MCF 10A (cell line): ENCODE results near the gene LCN12. TPM values are rescaled to one million over a fixed set of nuclear protein-coding genes. Genes with fewer than 3 reads are reported as not detected.

Source experiments
- BruUV-seq: library from RNA; stranded (reverse); fragments of 400-500 nt; replicated peaks from 2 replicates; lab custom pipeline; 2021; lab: Mats Ljungman, UMichigan
- CTCF ChIA-PET: fragments of 300-600 bp; sonication (Branson Sonifier 250); formaldehyde crosslinking; extraction: SDS; loops from one replicate; lab custom pipeline; 2021; ENCODE audit warnings: antibody characterized with exemption, inconsistent platforms; lab: Yijun Ruan, JAX
- POLR2A ChIA-PET: fragments of 300-600, 350-650 bp; sonication (Branson Sonifier 250); formaldehyde crosslinking; extraction: SDS; loops from one replicate; lab custom pipeline; 2020; ENCODE audit warnings: antibody characterized with exemption, inconsistent platforms; lab: Yijun Ruan, JAX
- DNase-seq: peaks from one replicate; pipeline ENCODE4 v3.0.0-alpha.2; 2018; ENCODE audit not compliant: unreplicated experiment
- H3K27ac Mint-ChIP-seq: one replicate; pipeline ENCODE4 v1.8.0; 2022; ENCODE audit warnings: mild to moderate bottlenecking, low read depth, mixed read lengths; ENCODE audit not compliant: unreplicated experiment
- H3K27me3 Mint-ChIP-seq: one replicate; pipeline ENCODE4 v1.8.0; 2022; ENCODE audit warnings: mixed read lengths; ENCODE audit not compliant: insufficient read depth, unreplicated experiment
- H3K36me3 Mint-ChIP-seq: one replicate; pipeline ENCODE4 v1.8.0; 2022; ENCODE audit warnings: mild to moderate bottlenecking, moderate library complexity, mixed read lengths; ENCODE audit not compliant: insufficient read depth, unreplicated experiment
- H3K4me1 Mint-ChIP-seq: one replicate; pipeline ENCODE4 v1.8.0; 2022; ENCODE audit warnings: mixed read lengths; ENCODE audit not compliant: insufficient read depth, unreplicated experiment
- H3K4me3 Mint-ChIP-seq: one replicate; pipeline ENCODE4 v1.8.0; 2022; ENCODE audit warnings: mild to moderate bottlenecking, moderate library complexity, mixed read lengths; ENCODE audit not compliant: unreplicated experiment
- H3K9me3 Mint-ChIP-seq: one replicate; pipeline ENCODE4 v1.8.0; 2022; ENCODE audit warnings: mixed read lengths; ENCODE audit not compliant: unreplicated experiment
- intact Hi-C: fragments of 100-400 bp; cut with micrococcal nuclease; formaldehyde crosslinking; loops from 2 replicates; pipeline ENCODE4 v1.14.1; 2022
- total RNA-seq: library from RNA; stranded (reverse); gene quantifications from 2 replicates; pipeline ENCODE4 v1.2.3, GENCODE V29; 2022
- TF ChIP-seq, protein P1 (sequence below): fragments of 200-600 bp; IDR thresholded peaks from one replicate; pipeline ENCODE4 v1.8.0; 2022; ENCODE audit warnings: antibody characterized with exemption, mild to moderate bottlenecking; ENCODE audit not compliant: unreplicated experiment

Gene LCN12
- total RNA-seq, 1 experiment from 2014 or later = 0.86 TPM

DNA sequence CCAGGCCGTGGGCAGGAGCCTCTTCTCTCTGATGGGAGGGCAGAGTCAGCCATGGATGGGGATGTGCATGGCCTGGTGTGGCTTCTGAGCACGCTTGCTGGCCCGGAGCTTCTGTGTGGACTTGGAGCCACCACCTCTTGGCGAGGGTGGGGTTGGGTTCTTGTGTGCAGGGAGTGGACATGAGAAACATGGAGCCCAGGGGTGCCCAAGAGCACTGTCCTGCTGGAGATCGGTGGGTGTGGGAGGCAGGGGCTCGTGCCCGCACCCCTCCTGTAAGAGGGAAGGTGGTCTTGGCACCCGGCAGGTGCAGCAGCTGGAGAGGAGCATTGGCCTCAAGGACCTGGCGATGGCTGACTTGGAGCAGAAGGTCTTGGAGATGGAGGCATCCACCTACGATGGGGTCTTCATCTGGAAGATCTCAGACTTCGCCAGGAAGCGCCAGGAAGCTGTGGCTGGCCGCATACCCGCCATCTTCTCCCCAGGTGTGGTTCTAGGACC is 31.3 kb upstream of the LCN12 start:
- no TSS peak for BruUV-seq
- H3K27me3 Mint-ChIP-seq = no peaks in the 10 kb centered on the region
- no peak for DNase-seq
- intact Hi-C loops = no loop called here
- POLR2A ChIA-PET = no interaction called here
- H3K4me1 Mint-ChIP-seq = no peaks in the 10 kb centered on the region
- H3K36me3 Mint-ChIP-seq = peaks cover 55% of the 10 kb centered on the region
- no peak overlapping the region for H3K27ac Mint-ChIP-seq
- TF ChIP-seq, protein P1, sequence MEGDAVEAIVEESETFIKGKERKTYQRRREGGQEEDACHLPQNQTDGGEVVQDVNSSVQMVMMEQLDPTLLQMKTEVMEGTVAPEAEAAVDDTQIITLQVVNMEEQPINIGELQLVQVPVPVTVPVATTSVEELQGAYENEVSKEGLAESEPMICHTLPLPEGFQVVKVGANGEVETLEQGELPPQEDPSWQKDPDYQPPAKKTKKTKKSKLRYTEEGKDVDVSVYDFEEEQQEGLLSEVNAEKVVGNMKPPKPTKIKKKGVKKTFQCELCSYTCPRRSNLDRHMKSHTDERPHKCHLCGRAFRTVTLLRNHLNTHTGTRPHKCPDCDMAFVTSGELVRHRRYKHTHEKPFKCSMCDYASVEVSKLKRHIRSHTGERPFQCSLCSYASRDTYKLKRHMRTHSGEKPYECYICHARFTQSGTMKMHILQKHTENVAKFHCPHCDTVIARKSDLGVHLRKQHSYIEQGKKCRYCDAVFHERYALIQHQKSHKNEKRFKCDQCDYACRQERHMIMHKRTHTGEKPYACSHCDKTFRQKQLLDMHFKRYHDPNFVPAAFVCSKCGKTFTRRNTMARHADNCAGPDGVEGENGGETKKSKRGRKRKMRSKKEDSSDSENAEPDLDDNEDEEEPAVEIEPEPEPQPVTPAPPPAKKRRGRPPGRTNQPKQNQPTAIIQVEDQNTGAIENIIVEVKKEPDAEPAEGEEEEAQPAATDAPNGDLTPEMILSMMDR = no peak
- CTCF ChIA-PET = interaction anchor here (0.9 kb wide), 1 partner anchor 114 kb away, joined by 5 read pairs; no protein-coding TSS in a partner anchor
- H3K4me3 Mint-ChIP-seq = no peak overlapping the region
- H3K9me3 Mint-ChIP-seq = no peaks in the 10 kb centered on the region

DNA sequence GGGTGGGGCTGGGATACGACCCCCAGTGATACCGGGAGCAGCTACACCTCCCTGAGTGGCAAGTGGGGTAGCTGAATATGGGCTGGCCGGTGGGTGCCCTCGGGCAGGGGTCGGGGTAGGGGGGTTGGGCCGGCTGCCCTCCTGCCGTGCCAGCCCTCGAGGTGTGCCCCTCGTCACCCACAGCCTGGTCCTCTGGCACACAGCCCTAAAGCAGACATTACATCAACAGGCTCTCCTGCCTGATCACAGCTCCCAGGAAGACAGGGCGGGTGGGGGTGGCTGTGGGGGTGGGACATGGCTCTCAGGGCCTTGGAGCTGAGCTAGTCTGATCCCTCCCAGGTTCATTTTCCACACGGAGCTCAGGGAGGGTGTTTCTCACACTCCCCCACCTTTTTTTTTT is 30.8 kb upstream of the LCN12 start:
- TF ChIP-seq, protein P1 = no peak
- Mint-ChIP-seq H3K27ac (no peak overlapping the region), H3K4me3 (no peak overlapping the region), H3K4me1 (no peaks in the 10 kb centered on the region), H3K27me3 (no peaks in the 10 kb centered on the region), H3K9me3 (no peaks in the 10 kb centered on the region), H3K36me3 (peaks cover 50% of the 10 kb centered on the region)
- no peak for DNase-seq
- intact Hi-C loops = no loop called here
- ChIA-PET POLR2A (no interaction called here), CTCF (interaction anchor here (0.9 kb wide), 1 partner anchor 114 kb away, joined by 5 read pairs; no protein-coding TSS in a partner anchor)
- no TSS peak for BruUV-seq

DNA sequence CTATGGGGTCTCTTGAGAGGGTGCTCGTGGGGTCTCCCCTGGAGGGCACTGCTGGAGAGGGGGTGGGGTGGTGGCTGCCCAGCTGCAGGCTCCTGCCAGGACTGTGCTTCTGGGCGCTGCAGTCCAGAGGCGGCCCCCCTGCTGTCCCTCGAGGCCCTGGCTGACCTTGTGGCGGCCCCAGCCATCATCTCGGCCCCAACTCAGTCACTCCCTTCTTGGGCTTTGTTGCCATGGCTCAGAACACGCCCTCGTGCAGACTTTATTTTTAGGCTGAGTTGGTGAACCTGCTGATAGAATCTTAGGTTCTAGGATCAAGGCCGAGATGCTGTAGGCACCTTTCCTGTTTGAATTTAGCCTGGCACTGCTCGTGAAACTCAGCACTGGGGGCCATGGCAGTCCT is 30.4 kb upstream of the LCN12 start:
- Mint-ChIP-seq H3K27ac (no peak overlapping the region), H3K9me3 (no peaks in the 10 kb centered on the region), H3K4me1 (no peaks in the 10 kb centered on the region), H3K27me3 (no peaks in the 10 kb centered on the region), H3K36me3 (peaks cover 47% of the 10 kb centered on the region), H3K4me3 (no peak overlapping the region)
- ChIA-PET POLR2A (no interaction called here), CTCF (interaction anchor here (0.9 kb wide), 1 partner anchor 113 kb away, joined by 5 read pairs; no protein-coding TSS in a partner anchor)
- intact Hi-C loops = no loop called here
- no peak for DNase-seq
- TF ChIP-seq, protein P1 = no peak
- BruUV-seq = no TSS peak

DNA sequence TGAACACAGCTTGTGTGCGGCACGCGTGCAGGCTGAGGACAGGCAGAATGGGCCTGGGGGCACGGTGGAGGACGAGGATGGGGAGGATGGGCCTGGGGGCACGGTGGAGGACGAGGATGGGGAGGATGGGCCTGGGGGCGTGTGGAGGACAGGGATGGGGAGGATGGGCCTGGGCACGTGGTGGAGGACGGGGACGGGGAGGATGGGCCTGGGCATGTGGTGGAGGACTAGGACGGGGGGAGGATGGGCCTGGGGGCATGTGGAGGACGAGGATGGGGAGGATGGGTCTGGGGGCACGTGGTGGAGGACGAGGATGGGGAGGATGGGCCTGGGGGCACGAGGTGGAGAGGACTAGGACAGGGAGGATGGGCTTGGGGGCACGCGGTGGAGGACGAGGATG is 29.5 kb upstream of the LCN12 start:
- H3K27ac Mint-ChIP-seq = no peak overlapping the region
- H3K4me1 Mint-ChIP-seq = peaks cover under 1% of the 10 kb centered on the region
- H3K27me3 Mint-ChIP-seq = no peaks in the 10 kb centered on the region
- CTCF ChIA-PET = no interaction called here
- H3K36me3 Mint-ChIP-seq = peaks cover 52% of the 10 kb centered on the region
- intact Hi-C loops = no loop called here
- no peak for DNase-seq
- H3K9me3 Mint-ChIP-seq = no peaks in the 10 kb centered on the region
- no peak overlapping the region for H3K4me3 Mint-ChIP-seq
- POLR2A ChIA-PET = no interaction called here
- TF ChIP-seq, protein P1 = no peak
- BruUV-seq = no TSS peak
